Osteoblast (primary cell): ENCODE results near the gene HLA-DMB. TPM values are rescaled to one million over a fixed set of nuclear protein-coding genes. Genes with fewer than 3 reads are reported as not detected.

Experiments
- DNase-seq: peaks from one replicate; pipeline ENCODE4 v3.0.0; 2011; ENCODE audit warnings: low spot score, mixed read lengths; ENCODE audit not compliant: insufficient read length; ENCODE audit errors: missing footprints
- H2AFZ ChIP-seq: 2 replicates; pipeline ENCODE4 v1.6.0; 2011; ENCODE audit warnings: mild to moderate bottlenecking, low read length
- H3K27ac ChIP-seq: 2 replicates; pipeline ENCODE4 v1.5.1; 2011; ENCODE audit warnings: mild to moderate bottlenecking, low read depth, low read length, moderate library complexity
- H3K27me3 ChIP-seq: 2 replicates; pipeline ENCODE4 v1.6.0; 2012; ENCODE audit warnings: mild to moderate bottlenecking, control low read depth, inconsistent platforms, low read length, moderate library complexity; ENCODE audit not compliant: insufficient read depth
- H3K36me3 ChIP-seq: 2 replicates; pipeline ENCODE4 v1.5.1; 2011; ENCODE audit warnings: mild to moderate bottlenecking, low read length, control low read depth, moderate library complexity; ENCODE audit not compliant: insufficient read depth
- H3K4me1 ChIP-seq: 2 replicates; pipeline ENCODE4 v1.5.1; 2011; ENCODE audit warnings: mild to moderate bottlenecking, low read length, control low read depth, moderate library complexity; ENCODE audit not compliant: insufficient read depth
- H3K4me2 ChIP-seq: 2 replicates; pipeline ENCODE4 v1.6.0; 2011; ENCODE audit warnings: mild to moderate bottlenecking, low read length; ENCODE audit not compliant: insufficient read depth
- H3K4me3 ChIP-seq: fragments of 200-600 bp; sonication (generic); 3 replicates; pipeline ENCODE4 v1.5.1; 2012; ENCODE audit warnings: mild to moderate bottlenecking, low read length, inconsistent platforms; ENCODE audit not compliant: insufficient read depth
- H3K79me2 ChIP-seq: 2 replicates; pipeline ENCODE4 v1.6.0; 2012; ENCODE audit warnings: mild to moderate bottlenecking, low read length, control low read depth, inconsistent platforms; ENCODE audit not compliant: insufficient read depth
- H3K9me3 ChIP-seq: 2 replicates; pipeline ENCODE4 v1.5.1; 2011; ENCODE audit warnings: low read depth, low read length, control low read depth
- H4K20me1 ChIP-seq: 2 replicates; pipeline ENCODE4 v1.6.0; 2012; ENCODE audit warnings: mild to moderate bottlenecking, low read length, control low read depth; ENCODE audit not compliant: insufficient read depth
- total RNA-seq: library from RNA; depleted of rRNA; stranded (reverse); fragments of >200 nt; gene quantifications from 2 replicates; pipeline ENCODE4 v1.2.3, GENCODE V29; 2012
- TF ChIP-seq, protein P1 (sequence below): IDR thresholded peaks from 2 replicates; pipeline ENCODE4 v1.5.1; 2011; ENCODE audit warnings: mild to moderate bottlenecking, low read depth, low read length, moderate library complexity; ENCODE audit errors: extremely low read depth

HLA-DMB gene
- total RNA-seq, 1 donor, result 2.2 TPM

DNA sequence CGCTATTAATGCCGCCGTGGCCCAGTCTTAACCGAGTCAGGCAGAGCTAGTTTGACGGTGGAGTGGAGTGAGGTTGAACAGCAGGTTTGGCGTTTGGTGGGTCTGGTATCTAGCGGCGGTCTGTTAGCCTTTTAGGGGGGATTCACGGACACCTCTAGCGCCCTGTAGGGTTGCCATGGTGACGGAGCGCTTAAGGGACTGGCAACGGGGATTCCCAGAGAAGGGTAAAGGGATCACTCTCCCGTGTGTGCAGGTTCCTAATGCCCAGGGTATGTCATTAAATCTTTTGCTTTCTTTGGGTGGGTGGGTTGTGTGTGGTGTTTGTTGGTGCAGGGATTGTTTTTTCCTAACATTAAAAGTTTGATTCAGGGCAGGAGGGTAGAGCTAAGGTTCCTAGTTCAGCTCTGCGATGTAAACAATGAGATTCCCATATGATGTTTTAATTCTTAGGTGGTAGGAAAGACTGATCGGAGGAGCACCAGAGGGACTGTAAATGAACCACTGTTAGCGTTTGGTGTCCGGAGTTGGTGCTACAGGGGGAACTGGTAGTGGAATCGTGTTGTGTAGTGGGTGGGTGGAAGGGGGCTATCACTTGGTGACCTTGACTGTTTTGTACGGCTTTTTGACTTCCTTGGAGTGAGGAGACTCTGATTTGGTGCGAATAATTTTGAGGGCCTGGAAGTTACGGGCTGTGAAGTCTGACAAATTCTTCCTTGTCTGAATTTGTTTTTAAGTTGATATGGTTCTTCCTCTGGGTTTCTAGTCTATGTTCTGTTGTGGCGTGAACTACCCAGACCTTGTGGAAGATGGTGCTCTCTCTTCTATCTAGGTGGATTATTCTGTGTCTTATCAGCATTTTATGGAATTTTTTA, 32.6 kb upstream of the HLA-DMB start:
- peak overlapping the region; percentile 98 for H3K4me2 ChIP-seq
- H2AFZ ChIP-seq, result no peak overlapping the region
- H3K79me2 ChIP-seq, result peaks cover 66% of the 10 kb centered on the region
- peaks cover 33% of the 10 kb centered on the region for H3K4me1 ChIP-seq
- peaks cover 62% of the 10 kb centered on the region for H3K36me3 ChIP-seq
- peak overlapping the region; percentile 62 for H3K27ac ChIP-seq
- no peaks in the 10 kb centered on the region for H3K9me3 ChIP-seq
- peaks cover 63% of the 10 kb centered on the region for H4K20me1 ChIP-seq
- DNase-seq, result peak; percentile 53
- H3K27me3 ChIP-seq, result no peaks in the 10 kb centered on the region
- H3K4me3 ChIP-seq, result peak overlapping the region; percentile 82
- TF ChIP-seq, protein P1, sequence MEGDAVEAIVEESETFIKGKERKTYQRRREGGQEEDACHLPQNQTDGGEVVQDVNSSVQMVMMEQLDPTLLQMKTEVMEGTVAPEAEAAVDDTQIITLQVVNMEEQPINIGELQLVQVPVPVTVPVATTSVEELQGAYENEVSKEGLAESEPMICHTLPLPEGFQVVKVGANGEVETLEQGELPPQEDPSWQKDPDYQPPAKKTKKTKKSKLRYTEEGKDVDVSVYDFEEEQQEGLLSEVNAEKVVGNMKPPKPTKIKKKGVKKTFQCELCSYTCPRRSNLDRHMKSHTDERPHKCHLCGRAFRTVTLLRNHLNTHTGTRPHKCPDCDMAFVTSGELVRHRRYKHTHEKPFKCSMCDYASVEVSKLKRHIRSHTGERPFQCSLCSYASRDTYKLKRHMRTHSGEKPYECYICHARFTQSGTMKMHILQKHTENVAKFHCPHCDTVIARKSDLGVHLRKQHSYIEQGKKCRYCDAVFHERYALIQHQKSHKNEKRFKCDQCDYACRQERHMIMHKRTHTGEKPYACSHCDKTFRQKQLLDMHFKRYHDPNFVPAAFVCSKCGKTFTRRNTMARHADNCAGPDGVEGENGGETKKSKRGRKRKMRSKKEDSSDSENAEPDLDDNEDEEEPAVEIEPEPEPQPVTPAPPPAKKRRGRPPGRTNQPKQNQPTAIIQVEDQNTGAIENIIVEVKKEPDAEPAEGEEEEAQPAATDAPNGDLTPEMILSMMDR, result no peak

DNA sequence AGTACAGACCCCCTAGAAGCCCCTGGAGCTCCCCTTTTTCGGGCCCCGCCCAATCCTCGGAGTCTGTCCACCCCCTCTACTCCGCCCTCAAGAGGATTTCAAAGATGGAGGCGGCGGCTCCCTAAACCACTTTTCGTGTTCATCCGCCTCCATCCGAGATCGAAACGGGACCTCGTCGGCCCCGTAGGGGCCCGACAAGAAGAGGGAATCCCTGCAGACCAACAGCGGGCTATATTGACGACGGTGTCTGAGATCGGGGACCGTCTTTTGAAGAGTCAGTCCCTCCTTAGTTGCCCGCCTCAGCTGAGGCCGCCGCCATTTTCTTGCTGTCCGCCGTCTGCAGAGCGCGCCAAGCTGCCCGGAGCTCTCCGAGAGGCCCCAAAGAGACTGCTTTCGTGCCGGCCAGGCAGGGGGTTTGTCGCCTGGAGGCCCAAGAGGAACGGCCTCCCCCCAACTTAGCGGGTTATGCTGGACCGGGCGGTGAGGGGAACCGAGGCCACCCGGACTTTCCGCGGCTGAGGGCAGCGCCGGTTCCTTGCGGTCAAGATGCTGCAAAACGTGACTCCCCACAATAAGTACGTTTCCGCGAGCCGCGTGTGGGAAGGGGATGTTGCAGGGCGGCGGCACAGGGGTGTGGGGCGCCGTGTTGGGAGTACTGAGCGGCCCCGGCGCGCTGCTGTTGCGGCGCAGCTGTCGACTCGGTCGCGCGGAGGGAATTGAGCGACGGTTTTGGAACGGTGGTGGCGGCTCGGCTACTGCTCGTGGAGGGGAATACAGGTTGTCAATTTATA, 31.7 kb upstream of the HLA-DMB start:
- H3K27ac ChIP-seq, result peak overlapping the region; percentile 62
- no peaks in the 10 kb centered on the region for H3K27me3 ChIP-seq
- H4K20me1 ChIP-seq, result peaks cover 55% of the 10 kb centered on the region
- TF ChIP-seq, protein P1, result no peak
- no peaks in the 10 kb centered on the region for H3K9me3 ChIP-seq
- H2AFZ ChIP-seq, result no peak overlapping the region
- peaks cover 65% of the 10 kb centered on the region for H3K79me2 ChIP-seq
- H3K4me3 ChIP-seq, result peak overlapping the region; percentile 82
- DNase-seq, result peak; percentile 85
- peaks cover 54% of the 10 kb centered on the region for H3K36me3 ChIP-seq
- peaks cover 37% of the 10 kb centered on the region for H3K4me1 ChIP-seq
- H3K4me2 ChIP-seq, result peak overlapping the region; percentile 98

DNA sequence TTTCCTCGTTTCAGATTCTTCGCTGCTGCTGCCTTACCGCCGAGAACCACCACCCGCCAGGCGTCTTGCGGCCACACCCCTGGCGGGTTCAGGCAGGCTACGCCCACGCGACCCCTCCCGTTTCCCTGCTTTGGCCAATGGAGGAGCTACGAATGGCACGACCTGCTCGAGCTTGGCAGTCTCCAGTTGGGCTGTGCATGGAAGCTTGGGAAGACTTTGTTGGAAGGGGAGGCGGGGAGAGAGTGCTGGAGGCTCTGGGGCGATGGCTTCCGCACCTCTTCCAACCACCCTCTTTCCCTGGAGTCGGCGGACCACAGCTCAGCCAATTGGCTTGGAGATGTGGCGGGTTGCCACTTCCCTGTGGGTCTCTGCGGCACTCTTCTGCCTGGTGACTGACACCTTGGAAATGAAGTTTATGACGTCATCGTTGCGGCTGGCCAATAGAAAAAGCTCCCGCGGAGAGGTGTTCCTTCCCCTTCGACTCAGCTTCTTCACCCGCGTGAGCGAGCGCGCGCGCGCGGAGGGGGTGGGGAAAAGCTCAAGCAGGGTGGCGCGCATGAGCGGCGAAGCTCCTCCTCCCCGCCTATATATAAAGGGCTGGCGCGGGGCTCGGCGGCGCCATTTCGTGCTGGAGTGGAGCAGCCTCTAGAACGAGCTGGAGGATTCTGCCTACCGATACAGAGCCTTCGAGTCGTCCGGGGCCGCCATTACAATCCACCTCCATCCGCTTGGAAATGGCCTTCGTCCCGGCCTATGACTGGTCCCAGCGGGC, 30.9 kb upstream of the HLA-DMB start:
- TF ChIP-seq, protein P1, result no peak
- Histone ChIP-seq H3K9me3 (no peaks in the 10 kb centered on the region), H3K79me2 (peaks cover 64% of the 10 kb centered on the region), H3K4me3 (peak overlapping the region; percentile 95), H3K27me3 (no peaks in the 10 kb centered on the region), H2AFZ (no peak overlapping the region), H3K4me2 (peak overlapping the region; percentile 99), H3K27ac (peak overlapping the region; percentile 100), H3K36me3 (peaks cover 46% of the 10 kb centered on the region), H4K20me1 (peaks cover 47% of the 10 kb centered on the region), H3K4me1 (peaks cover 42% of the 10 kb centered on the region)
- peak; percentile 97 for DNase-seq
